ENCODE measurements around the gene TRIM17. TPM values are rescaled to one million over a fixed set of nuclear protein-coding genes. Genes with fewer than 3 reads are reported as not detected.

TRIM17 gene
- polyA plus RNA-seq, 1 donor from 2014 or later = 0.14 TPM

- H3F3A ChIP-seq (ENCODE audit: insufficient read depth, low read length, poor library complexity, severe bottlenecking) = no peaks in the 10 kb centered on the region
- TF ChIP-seq EZH2 (IDR thresholded peaks at IDR 0.05; ENCODE audit: borderline replicate concordance, insufficient read depth, low read length, poor library complexity, severe bottlenecking) (no peak), TAF1 (IDR thresholded peaks at IDR 0.05; ENCODE audit: low read depth) (no peak), RAD21 (conservative IDR thresholded peaks at IDR 0.05) (no peak), EP300 (conservative IDR thresholded peaks at IDR 0.05; ENCODE audit: poor library complexity, severe bottlenecking) (no peak), CTCF (IDR thresholded peaks at IDR 0.05; ENCODE audit: poor library complexity, severe bottlenecking) (no peak), MXI1 (conservative IDR thresholded peaks at IDR 0.05; ENCODE audit: poor library complexity, severe bottlenecking) (no peak), REST (IDR thresholded peaks at IDR 0.05; ENCODE audit: borderline replicate concordance) (no peak)
- no peaks in the 10 kb centered on the region for H3K36me3 ChIP-seq (ENCODE audit: insufficient read depth, low read length)
- no peak overlapping the region for H3K4me3 ChIP-seq (ENCODE audit: low read length)
- no peak overlapping the region for H3K9ac ChIP-seq (ENCODE audit: low read length)
- H3K27ac ChIP-seq (ENCODE audit: low read length) = no peak overlapping the region
- no peak overlapping the region for H2AFZ ChIP-seq (ENCODE audit: low read depth, low read length)
- H3K27me3 ChIP-seq (ENCODE audit: insufficient read depth, low read depth, low read length) = no peaks in the 10 kb centered on the region
- no peak overlapping the region for H3K4me2 ChIP-seq (ENCODE audit: low read length)
- no peaks in the 10 kb centered on the region for H4K20me1 ChIP-seq (ENCODE audit: insufficient read depth)
- H3K9me3 ChIP-seq (ENCODE audit: low read length) = no peaks in the 10 kb centered on the region
- H3K79me2 ChIP-seq (replicated peaks; ENCODE audit: insufficient read depth, low read length) = peaks cover 28% of the 10 kb centered on the region
- H3K9me2 ChIP-seq (ENCODE audit: insufficient read depth, low read length) = no peaks in the 10 kb centered on the region
Measured at GRCh38 chr1:228453022-228453560, 36.4 kb upstream of the TRIM17 start.

DNA sequence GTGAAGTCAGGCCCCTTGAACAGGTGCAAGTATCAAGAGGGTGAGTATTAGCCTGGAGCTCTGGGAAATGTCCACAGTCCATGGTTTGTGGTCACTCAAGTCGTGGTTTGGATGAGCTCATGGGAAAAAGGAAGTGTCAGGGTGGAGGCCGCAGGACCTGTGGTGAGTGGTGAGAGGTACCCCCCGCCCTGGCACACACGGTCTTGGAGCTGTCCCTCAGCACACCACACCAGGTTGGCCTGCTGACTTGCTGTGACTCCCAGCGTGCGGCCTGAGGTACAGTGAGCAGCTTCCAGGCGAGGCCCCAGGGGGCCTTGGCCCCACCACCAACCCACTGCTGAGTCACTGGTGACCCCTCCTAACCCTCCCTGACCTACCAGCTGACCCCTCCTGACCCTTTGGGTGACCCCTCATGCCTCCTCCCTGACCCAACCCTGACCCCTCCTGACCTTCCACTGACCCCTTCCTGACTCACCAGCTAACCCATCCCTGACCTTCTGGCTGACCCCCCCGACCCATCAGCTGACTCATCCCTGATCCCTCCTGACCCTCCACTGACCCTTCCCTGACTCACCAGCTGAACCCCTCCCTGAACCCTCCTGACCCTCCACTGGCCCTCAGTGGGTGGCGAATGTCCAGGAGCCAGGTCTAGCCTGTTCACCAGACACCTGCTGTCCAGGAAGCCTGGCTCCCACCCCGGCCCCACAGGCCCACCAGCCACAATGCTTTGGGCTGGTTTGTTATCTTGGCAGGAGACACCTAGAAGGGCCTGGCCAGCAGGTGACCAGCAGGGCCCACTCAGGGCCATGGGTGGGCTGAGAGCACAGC, 35.7 kb upstream of the TRIM17 start:
- H3K27ac ChIP-seq (ENCODE audit: low read length) = no peak overlapping the region
- H3K27me3 ChIP-seq (ENCODE audit: insufficient read depth, low read depth, low read length) = no peaks in the 10 kb centered on the region
- no peak overlapping the region for H3K9ac ChIP-seq (ENCODE audit: low read length)
- H3K4me2 ChIP-seq (ENCODE audit: low read length) = no peak overlapping the region
- H3K36me3 ChIP-seq (ENCODE audit: insufficient read depth, low read length) = no peaks in the 10 kb centered on the region
- no peak overlapping the region for H3K4me3 ChIP-seq (ENCODE audit: low read length)
- H2AFZ ChIP-seq (ENCODE audit: low read depth, low read length) = no peak overlapping the region
- no peaks in the 10 kb centered on the region for H3K9me3 ChIP-seq (ENCODE audit: low read length)
- peaks cover 28% of the 10 kb centered on the region for H3K79me2 ChIP-seq (replicated peaks; ENCODE audit: insufficient read depth, low read length)
- H3K9me2 ChIP-seq (ENCODE audit: insufficient read depth, low read length) = no peaks in the 10 kb centered on the region
- no peaks in the 10 kb centered on the region for H3F3A ChIP-seq (ENCODE audit: insufficient read depth, low read length, poor library complexity, severe bottlenecking)
- H4K20me1 ChIP-seq (ENCODE audit: insufficient read depth) = no peaks in the 10 kb centered on the region
- TF ChIP-seq TAF1 (IDR thresholded peaks at IDR 0.05; ENCODE audit: low read depth) (no peak), CTCF (IDR thresholded peaks at IDR 0.05; ENCODE audit: poor library complexity, severe bottlenecking) (no peak), REST (IDR thresholded peaks at IDR 0.05; ENCODE audit: borderline replicate concordance) (no peak), MXI1 (conservative IDR thresholded peaks at IDR 0.05; ENCODE audit: poor library complexity, severe bottlenecking) (no peak), EZH2 (IDR thresholded peaks at IDR 0.05; ENCODE audit: borderline replicate concordance, insufficient read depth, low read length, poor library complexity, severe bottlenecking) (no peak), POLR2AphosphoS5 (IDR thresholded peaks at IDR 0.05) (no peak), RAD21 (conservative IDR thresholded peaks at IDR 0.05) (no peak), EP300 (conservative IDR thresholded peaks at IDR 0.05; ENCODE audit: poor library complexity, severe bottlenecking) (no peak), SMC3 (conservative IDR thresholded peaks at IDR 0.05; ENCODE audit: poor library complexity) (no peak)
